A549 (cell line): ENCODE data around the gene ABHD2. TPM values are rescaled to one million over a fixed set of nuclear protein-coding genes. Genes with fewer than 3 reads are reported as not detected.

Experiments
- ATAC-seq, 2 experiments: fragments of 200-7000 bp in 1 of 2; fragments of >200 bp in 1 of 2; cut with Nextera tagmentation in 1 of 2; cut with Tn5 transposase in 1 of 2; 3 replicates each; pipeline versions ENCODE4 v1.8.0 to v1.9.1; 2018 to 2020; ENCODE audit warnings: mild to moderate bottlenecking in 1 of 2, moderate library complexity in 1 of 2
- CTCF ChIA-PET: fragments of 300-600 bp; sonication (Branson Sonifier 250); formaldehyde crosslinking; extraction: SDS; loops from one replicate; lab custom pipeline; 2021; ENCODE audit warnings: antibody characterized with exemption, inconsistent platforms; lab: Yijun Ruan, JAX
- POLR2A ChIA-PET: fragments of 350-600 bp; formaldehyde crosslinking; extraction: SDS; loops from one replicate; lab custom pipeline; 2021; ENCODE audit warnings: antibody characterized with exemption, inconsistent platforms; lab: Yijun Ruan, JAX
- DNase-seq, 2 experiments: peaks; one replicate each; pipeline versions ENCODE4 v3.0.0 to v3.0.0-alpha.2; 2011 to 2016; ENCODE audit warnings: low read depth in 1 of 2, low spot score in 1 of 2
- FAIRE-seq: peaks from 2 replicates; lab custom pipeline; 2011; peaks lifted over from hg19 to GRCh38; lab: Jason Lieb, UNC
- H3K27ac ChIP-seq, 2 experiments: fragments of >200 bp; sonication (Bioruptor Twin); formaldehyde crosslinking; 3 replicates each; pipeline ENCODE4 v1.5.1; 2016 to 2017
- H3K4me1 ChIP-seq: fragments of >200 bp; sonication (Bioruptor Twin); formaldehyde crosslinking; 3 replicates; pipeline ENCODE4 v1.6.1; 2016
- H3K4me2 ChIP-seq: fragments of >200 bp; sonication (Bioruptor Twin); formaldehyde crosslinking; 3 replicates; pipeline ENCODE4 v1.6.1; 2016
- H3K4me3 ChIP-seq: fragments of >200 bp; sonication (Bioruptor Twin); formaldehyde crosslinking; 3 replicates; pipeline ENCODE4 v1.5.1; 2016
- H3K9me3 ChIP-seq: fragments of >200 bp; sonication (Bioruptor Twin); formaldehyde crosslinking; 3 replicates; pipeline ENCODE4 v1.6.1; 2016
- ATOH8 ChIP-seq: fragments of 250-450 bp; sonication (Bioruptor Pico); IDR thresholded peaks from 2 replicates; pipeline ENCODE4 v1.5.0; 2020; ENCODE audit warnings: low read depth, mild to moderate bottlenecking, moderate library complexity
- BCL3 ChIP-seq: fragments of >200 bp; sonication (Bioruptor Twin); formaldehyde crosslinking; IDR thresholded peaks from 3 replicates; pipeline ENCODE4 v1.6.1; 2016
- CHD2 ChIP-seq: fragments of 150-350 bp; IDR thresholded peaks from 2 replicates; pipeline ENCODE4 v1.6.1; 2014; ENCODE audit warnings: low read length; ENCODE audit not compliant: partially characterized antibody
- CTCF ChIP-seq: fragments of >200 bp; sonication (Bioruptor Twin); formaldehyde crosslinking; IDR thresholded peaks from 3 replicates; pipeline ENCODE4 v1.5.1; 2016
- EP300 ChIP-seq, 2 experiments: fragments of >200 bp; sonication (Bioruptor Twin); formaldehyde crosslinking; IDR thresholded peaks; 2 replicates in 1 of 2; 3 replicates in 1 of 2; pipeline ENCODE4 v1.6.1; 2016 to 2017
- JUN ChIP-seq, 2 experiments: fragments of >200 bp; sonication (Bioruptor Twin); formaldehyde crosslinking; IDR thresholded peaks; 2 replicates in 1 of 2; 3 replicates in 1 of 2; pipeline ENCODE4 v1.6.1; 2016 to 2017
- JUNB ChIP-seq: fragments of >200 bp; sonication (Bioruptor Twin); formaldehyde crosslinking; IDR thresholded peaks from 2 replicates; pipeline ENCODE4 v1.6.1; 2016
- MAFK ChIP-seq: fragments of 450-650 bp; IDR thresholded peaks from 2 replicates; pipeline ENCODE4 v1.6.1; 2014; ENCODE audit not compliant: partially characterized antibody
- MAZ ChIP-seq: fragments of 150-350 bp; IDR thresholded peaks from 2 replicates; pipeline ENCODE4 v1.6.1; 2014; ENCODE audit warnings: antibody characterized with exemption, low read depth, low read length, borderline replicate concordance
- NFE2L2 ChIP-seq: fragments of 150-350 bp; conservative IDR thresholded peaks from 2 replicates; pipeline ENCODE4 v1.6.1; 2014; ENCODE audit warnings: low read length
- PHF8 ChIP-seq: fragments of 200-600 bp; sonication (generic); IDR thresholded peaks from 2 replicates; pipeline ENCODE4 v1.6.1; 2016; ENCODE audit warnings: low read depth, mild to moderate bottlenecking, antibody characterized with exemption, moderate library complexity, borderline replicate concordance
- POLR2A ChIP-seq: IDR thresholded peaks from 2 replicates; pipeline ENCODE4 v1.6.1; 2012; ENCODE audit warnings: mild to moderate bottlenecking, low read length
- REST ChIP-seq: fragments of 200-600 bp; sonication (generic); IDR thresholded peaks from 2 replicates; pipeline ENCODE4 v1.6.1; 2016; ENCODE audit warnings: antibody characterized with exemption, mild to moderate bottlenecking, moderate library complexity
- ZC3H11A ChIP-seq: fragments of 450-650 bp; IDR thresholded peaks from 2 replicates; pipeline ENCODE4 v1.6.1; 2014; ENCODE audit warnings: antibody characterized with exemption, mild to moderate bottlenecking
- WGBS: methylation state at CpG from one replicate; pipeline ENCODE4 v1.1.6; 2017; ENCODE audit errors: missing lambda C conversion rate; 5-methylcytosine and 5-hydroxymethylcytosine counted together
- polyA plus RNA-seq, 4 experiments: library from polyadenylated mRNA; depleted of rRNA in 3 of 4; stranded (reverse); fragments of >200 nt; fragmentation: RNase III in 1 of 4; extraction: RNeasy Plus Mini Kit Qiagen cat#74134 plus additional on column Dnase treatment in 1 of 4; gene quantifications; 2 replicates in 3 of 4; 3 replicates in 1 of 4; pipeline ENCODE4 v1.2.3, GENCODE V29; 2011 to 2017

Gene ABHD2
- polyA plus RNA-seq, 2 of the 4 experiments (the other 2 are of a cell fraction): 36.2 to 63.3 TPM

- H3K27ac ChIP-seq: peak overlapping the region; percentile 80 to 88
- ChIA-PET CTCF (interaction anchor here (0.7 to 12.9 kb wide), 25 partner anchors 9 to 210 kb away, joined by 3 to 157 read pairs (median 5); no protein-coding TSS in a partner anchor), POLR2A (interaction anchor here (0.7 to 2.6 kb wide), 21 partner anchors 8 to 106 kb away, joined by 3 to 31 read pairs (median 6); no protein-coding TSS in a partner anchor)
- H3K9me3 ChIP-seq: no peaks in the 10 kb centered on the region
- no peak for DNase-seq
- peak overlapping the region; percentile 78 for H3K4me3 ChIP-seq
- peak; percentile 14 to 15; a peak in 4 of 6 replicates for ATAC-seq
- WGBS: 11% methylated on average over 30 of the region's 44 CpGs
- TF ChIP-seq CHD2 (no peak), REST (peak; percentile 68), PHF8 (peak; percentile 44; the same call in 1 of the 2 replicates)
- no peak for FAIRE-seq
- H3K4me2 ChIP-seq: peak overlapping the region; percentile 88
- H3K4me1 ChIP-seq: peaks cover 51% of the 10 kb centered on the region
These were observed 504 bp downstream of the ABHD2 start for GRCh38 chr15:89088605-89089315.

- ChIA-PET CTCF (interaction anchor here (0.9 to 12.9 kb wide), 23 partner anchors 10 to 192 kb away, joined by 3 to 157 read pairs (median 6); no protein-coding TSS in a partner anchor), POLR2A (interaction anchor here (0.6 to 2.6 kb wide), 2 partner anchors 11 to 25 kb away, joined by 3 to 31 read pairs; no protein-coding TSS in a partner anchor)
- ATAC-seq (no peak), FAIRE-seq (no peak), DNase-seq (no peak)
- peak overlapping the region; percentile 80 to 88 for H3K27ac ChIP-seq
- TF ChIP-seq POLR2A: no peak
- no peak for TF ChIP-seq BCL3
- TF ChIP-seq MAFK: no peak
- no peak for TF ChIP-seq ATOH8
- no peak for TF ChIP-seq EP300 (IDR thresholded peaks at IDR 0.05)
- TF ChIP-seq JUNB: no peak
- TF ChIP-seq MAZ: no peak
- TF ChIP-seq CTCF: no peak
- no peak for TF ChIP-seq ZC3H11A
- TF ChIP-seq JUN (IDR thresholded peaks at IDR 0.05): no peak
- no peak for TF ChIP-seq NFE2L2
- H3K9me3 ChIP-seq: no peaks in the 10 kb centered on the region
- H3K4me3 ChIP-seq: peak overlapping the region; percentile 78
- 92% methylated on average over 5 of the region's 5 CpGs for WGBS
- peak overlapping the region; percentile 88 for H3K4me2 ChIP-seq
- peaks cover 55% of the 10 kb centered on the region for H3K4me1 ChIP-seq
These were observed 1.3 kb downstream of the ABHD2 start for GRCh38 chr15:89089316-89090230.
